Measurements from ENCODE around the gene EPHB1.
"Not testable (repeated sequence)": the region's sequence is repeated elsewhere in the genome, so short reads cannot be mapped to it uniquely, and the experiment has no call there.

Gene EPHB1

DNA sequence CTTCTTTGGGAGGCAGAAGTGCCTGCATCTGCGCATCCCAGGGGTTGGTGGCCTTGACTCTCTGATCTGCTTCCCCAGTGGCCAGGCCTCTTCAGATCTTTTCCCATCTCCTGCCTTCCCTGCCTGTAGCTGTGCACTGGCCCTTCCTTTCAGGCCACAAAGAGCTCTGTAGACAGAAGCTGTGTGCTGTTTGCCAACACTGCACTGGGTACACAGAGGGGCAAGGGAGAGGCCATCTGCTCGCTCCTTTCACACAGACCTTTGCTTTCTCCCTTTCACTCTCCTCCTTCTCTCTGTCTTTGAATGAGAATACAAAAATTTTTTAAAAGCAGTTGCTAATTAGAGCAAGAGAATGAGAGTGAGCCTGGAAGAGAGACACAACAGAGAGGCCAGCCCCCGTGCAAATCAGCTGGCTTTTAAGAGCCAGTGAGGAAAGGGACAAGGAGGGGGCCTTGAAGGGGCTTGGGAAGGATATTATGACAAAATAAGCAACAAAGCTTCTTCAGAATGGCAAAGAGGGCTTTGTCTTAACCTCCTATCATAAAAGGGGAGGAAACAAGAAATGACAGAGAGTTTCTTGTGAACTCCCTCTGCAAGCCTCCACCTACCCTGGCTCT lies 170.9 kb downstream of the EPHB1 start:
- DNase-seq: no peak

DNA sequence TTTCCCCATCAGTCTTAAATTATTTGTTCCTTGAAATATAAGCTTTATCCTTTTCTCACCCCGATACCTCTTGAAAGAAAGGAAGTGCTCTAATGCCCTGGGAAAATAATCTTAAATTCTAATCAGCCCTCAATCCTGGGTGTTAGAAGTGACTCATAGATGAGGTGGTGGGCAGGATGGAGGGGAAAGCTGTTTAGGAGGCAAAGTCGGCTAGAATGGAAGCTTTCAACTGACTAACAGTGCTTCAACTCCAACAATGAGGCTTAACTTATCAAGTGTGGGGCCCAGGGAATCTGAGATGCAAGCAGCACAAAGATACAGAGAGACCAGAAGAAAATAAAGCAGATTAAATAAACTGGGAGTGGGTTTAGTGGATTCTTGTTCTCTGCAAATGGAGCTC lies 175.8 kb downstream of the EPHB1 start:
- DNase-seq: no peak

- no peak for DNase-seq
These were observed 176.2 kb downstream of the EPHB1 start for GRCh38 chr3:134971306-134971705.

DNA sequence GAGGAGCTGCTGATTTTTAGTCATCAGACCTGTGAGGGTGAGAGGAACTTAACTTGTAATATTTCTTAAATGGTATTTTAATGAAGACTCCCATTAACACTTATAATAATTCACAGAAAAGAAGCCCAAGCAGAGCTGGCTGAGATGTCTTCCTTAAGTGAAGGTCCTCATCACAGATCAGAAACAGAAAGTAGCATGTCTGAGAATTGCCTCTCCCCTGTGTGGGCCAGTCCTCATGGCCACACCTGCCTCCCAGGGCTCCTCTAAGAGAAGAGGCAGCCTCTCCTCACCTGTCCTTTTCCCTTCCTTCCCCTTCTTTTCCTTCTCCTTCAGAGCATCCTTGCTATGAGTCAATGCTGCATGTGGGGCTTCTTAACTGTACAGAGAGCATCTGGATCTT lies 176.8 kb downstream of the EPHB1 start:
- not testable (repeated sequence) for DNase-seq

DNA sequence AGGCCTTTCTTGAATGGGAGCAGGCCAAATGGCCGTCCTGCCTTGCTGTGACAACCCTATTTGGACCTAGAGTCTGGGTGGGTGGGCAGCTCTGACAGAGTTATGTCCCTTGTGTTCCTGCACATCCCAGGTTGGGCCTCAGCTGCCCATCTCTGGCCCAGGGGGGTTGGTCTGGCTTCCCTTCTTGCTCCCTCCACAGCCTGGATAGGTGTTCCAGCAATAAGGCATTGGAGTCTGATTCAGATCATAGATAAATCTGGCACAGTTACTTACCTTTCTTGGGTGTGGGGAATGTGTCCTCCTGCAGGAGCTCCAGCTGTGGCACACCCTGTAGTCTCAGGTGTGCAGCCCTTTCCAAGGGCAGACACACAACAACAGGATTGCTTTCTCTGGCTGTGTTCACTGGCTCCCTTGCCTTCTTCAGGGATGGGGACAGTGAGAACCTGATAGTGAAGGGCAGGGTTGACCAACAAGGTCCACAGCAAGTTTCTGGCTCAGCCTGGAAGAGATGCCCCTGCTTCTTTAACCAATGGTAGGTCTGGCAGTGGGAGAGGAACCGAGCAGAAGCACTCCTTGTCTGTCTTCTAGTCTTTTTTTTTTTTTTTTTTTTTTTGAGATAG lies 177.9 kb downstream of the EPHB1 start:
- no peak for DNase-seq

DNA sequence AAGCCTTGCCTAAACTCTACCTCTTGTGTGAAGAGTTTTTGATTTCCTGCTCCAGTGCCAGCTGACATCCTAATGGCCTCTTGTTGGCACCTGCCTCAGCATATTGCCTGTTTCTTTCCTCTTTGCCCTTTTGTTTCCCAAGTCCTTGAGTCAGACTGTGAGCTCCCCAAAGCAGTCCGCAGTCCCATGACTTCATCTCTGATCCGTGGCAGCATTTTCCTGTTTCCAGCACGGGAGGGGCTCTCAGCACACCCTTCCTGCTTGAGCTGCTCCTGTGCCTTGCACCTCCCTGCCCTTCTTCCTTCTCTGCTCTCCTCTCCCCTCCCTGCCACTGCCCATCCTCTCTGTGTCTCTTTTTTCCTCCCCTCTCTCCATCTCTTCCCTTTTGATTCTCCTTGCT lies 179.6 kb downstream of the EPHB1 start:
- DNase-seq: no peak

DNA sequence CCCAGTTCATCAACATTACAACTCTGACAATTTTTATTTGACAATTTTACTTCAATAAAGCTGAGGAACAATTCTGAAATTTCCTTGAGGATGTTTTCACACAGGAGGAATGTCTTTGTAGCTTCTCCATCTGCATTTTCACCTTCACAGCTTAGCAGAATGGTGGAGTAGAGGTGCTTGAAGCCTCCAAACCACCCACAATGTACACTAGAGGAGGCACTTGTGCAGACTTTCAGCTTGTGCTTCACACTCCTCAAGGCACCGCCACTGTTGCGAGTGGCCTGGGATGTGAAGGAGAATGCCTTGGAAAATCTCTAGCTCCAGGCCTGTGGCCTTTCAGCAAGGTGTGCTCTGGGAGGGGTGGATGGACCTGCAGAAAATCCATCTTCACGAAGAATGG lies 181.9 kb downstream of the EPHB1 start:
- no peak for DNase-seq

DNA sequence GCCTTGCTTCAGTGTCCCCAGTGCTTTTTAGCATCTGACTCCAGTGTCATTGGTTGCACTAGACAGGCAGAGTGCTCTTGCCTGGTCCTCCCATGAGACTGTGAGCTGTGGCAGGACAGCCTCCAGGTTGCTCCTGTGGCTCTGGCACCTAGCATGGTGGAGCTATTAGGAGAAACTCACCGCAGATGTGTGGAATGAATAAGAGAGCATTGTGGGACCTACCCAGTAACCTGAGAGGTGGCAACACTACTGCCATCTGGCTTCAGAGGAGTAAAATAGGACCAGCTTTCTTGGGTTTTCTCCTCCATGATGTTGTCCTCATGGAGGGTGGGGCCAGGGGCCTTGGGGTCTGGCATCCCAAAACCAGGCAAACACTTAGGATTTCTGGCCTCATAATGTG lies 183.6 kb downstream of the EPHB1 start:
- no peak for DNase-seq

GRCh38 chr3:134985864-134986715 lies 191.0 kb downstream of the EPHB1 start:
- DNase-seq: no peak

GRCh38 chr3:134988666-134989065 lies 193.6 kb downstream of the EPHB1 start:
- DNase-seq: no peak

DNA sequence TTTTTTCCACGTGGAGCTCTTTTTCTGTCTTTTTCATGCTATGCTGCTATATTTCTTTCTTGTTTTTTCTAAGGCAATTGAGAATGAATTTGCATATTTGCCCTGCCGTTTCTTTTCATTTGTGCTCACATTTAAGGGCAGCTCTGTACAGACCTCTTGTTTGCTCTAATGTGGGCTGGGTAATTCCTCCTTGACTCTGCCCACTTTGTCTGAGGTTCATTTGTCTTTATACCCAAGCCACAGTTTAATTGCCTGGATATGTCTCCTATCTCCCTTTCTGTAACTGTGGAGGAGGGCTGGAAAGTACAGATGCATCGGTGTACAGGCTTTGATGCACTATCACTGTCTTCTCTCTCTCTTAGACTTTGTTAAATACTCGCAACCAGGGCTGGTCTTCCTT lies 195.9 kb downstream of the EPHB1 start:
- DNase-seq: no peak

DNA sequence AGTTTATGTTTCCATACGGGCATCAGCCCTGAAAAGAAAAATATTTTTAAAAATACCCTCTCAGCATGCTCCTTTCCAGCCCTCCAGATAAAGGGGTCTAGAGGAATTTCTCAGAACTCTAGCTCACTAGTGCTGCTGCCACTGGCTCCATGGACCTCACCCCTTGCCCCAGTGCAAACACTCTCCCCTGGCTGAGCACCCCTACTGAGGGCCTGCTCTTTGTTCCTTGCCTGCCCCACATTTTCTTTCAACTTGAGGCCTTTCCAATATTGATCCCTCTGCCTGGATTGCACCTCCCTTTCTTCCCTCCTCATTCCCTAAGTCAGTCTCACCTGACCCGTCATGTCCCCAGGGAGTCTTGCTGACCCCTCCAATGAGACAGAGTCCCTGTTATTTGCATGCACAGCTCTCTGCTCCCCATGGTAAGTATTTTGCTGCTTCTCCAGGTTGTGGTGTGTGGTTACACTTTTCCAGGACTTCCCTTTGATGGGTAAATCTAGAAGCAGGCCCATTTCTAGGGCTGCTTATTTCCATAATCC lies 196.5 kb downstream of the EPHB1 start:
- no peak for DNase-seq

DNA sequence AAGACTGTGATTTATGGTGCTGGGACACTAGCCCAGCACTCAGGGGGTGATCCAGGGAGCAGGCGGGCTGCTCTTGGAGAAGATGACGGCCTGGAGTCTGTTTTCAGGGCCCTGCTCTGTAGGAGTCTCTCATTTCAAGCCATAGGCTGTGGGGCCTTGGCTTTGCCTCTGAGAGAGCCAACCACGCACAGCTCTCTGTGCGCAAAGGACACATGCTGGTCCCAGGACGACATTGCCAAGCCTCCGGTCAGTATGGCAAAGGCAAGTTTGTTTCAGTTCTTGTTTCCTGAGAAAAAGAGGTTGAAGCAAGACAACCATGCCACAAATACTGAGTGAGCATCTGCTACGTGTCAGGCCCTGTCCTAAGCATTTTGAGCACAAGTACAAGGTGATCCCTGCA lies 197.1 kb downstream of the EPHB1 start:
- no peak for DNase-seq

DNA sequence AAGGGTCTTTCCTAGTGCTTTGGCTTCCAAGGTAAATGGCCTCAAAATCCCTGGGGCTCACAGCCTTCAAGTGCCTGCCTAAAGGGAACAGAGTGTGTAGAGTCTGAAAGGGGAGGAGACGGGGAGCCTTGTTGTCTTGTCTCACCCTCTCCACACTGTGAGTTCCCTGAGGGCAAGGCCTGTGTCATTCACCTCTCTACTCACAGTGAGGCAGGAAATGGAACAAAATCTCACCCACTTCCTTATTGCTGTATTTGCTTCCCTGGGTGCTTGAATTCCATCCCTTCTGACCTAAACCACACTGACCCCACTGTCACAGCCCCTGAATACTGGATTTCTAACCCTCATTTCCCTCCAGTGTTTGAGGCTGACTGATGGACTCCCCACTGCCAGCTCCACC lies 197.5 kb downstream of the EPHB1 start:
- no peak for DNase-seq

- no peak for DNase-seq
These were observed 198.0 kb downstream of the EPHB1 start for GRCh38 chr3:134993011-134993410.

- DNase-seq: no peak
These were observed 203.1 kb downstream of the EPHB1 start for GRCh38 chr3:134998158-134998557.

DNA sequence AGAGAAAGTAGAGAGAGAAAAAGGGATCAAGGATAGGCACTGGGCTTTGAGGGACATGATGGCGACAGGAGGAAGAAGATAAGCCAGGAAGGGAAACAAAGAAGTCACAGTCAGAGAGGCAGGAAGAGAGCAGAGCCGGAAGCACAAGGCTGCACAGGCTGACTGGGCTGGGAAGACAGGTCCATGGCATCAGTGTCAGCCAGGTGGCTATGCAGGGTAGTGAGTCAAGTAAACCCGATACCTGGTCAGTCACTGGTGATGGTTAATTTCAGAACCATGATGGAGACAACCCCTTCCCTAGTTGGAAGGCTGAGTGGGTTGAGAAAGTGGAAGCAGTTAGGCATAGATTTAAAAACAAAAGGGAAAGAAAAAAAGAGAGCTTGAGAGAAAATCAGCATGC lies 203.8 kb downstream of the EPHB1 start:
- no peak for DNase-seq

- DNase-seq: no peak
These were observed 205.4 kb downstream of the EPHB1 start for GRCh38 chr3:135000465-135000864.

GRCh38 chr3:135005616-135006015 lies 210.6 kb downstream of the EPHB1 start:
- DNase-seq: not testable (repeated sequence)

- DNase-seq: no peak
These were observed 212.5 kb downstream of the EPHB1 start for GRCh38 chr3:135007607-135008006.

GRCh38 chr3:135008326-135008725 lies 213.3 kb downstream of the EPHB1 start:
- no peak for DNase-seq

GRCh38 chr3:135009014-135009413 lies 214.0 kb downstream of the EPHB1 start:
- DNase-seq: no peak

- DNase-seq: no peak
These were observed 217.0 kb downstream of the EPHB1 start for GRCh38 chr3:135012101-135012500.

DNA sequence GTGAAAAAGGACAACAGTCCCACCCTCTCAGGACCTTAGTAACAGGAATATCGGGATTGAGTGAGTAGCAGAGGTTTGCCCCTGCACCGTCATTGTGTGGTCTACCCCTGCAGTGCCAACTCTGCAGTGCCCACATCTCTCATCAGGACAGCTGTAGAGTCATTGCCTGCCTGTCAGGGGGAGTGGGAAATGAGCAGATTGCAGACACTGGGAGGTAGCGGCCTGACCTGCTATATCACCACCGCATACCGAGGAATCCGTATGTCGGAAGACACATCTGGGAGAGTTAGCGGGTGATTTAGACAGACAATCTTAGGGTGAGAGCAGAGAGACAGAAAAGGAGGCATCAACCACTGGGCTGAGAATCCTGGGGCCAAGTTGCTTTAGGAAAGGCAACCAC lies 218.1 kb downstream of the EPHB1 start:
- DNase-seq: no peak
